ENCODE data around the gene COP1. TPM values are rescaled to one million over a fixed set of nuclear protein-coding genes. Genes with fewer than 3 reads are reported as not detected.

The COP1 gene
- total RNA-seq, 1 experiment from 2014 or later: 47.0 TPM

- CTCF ChIA-PET: interaction anchor here (0.7 kb wide), 2 partner anchors 30 to 163 kb away, joined by 3 read pairs; no protein-coding TSS in a partner anchor
- intact Hi-C loops (cut with micrococcal nuclease): loop anchor here (10.0 kb wide), 2 partner anchors 727 to 1197 kb away; no protein-coding TSS in a partner anchor
Observed at GRCh38 chr1:176201568-176201967, 5.5 kb downstream of the COP1 start.

DNA sequence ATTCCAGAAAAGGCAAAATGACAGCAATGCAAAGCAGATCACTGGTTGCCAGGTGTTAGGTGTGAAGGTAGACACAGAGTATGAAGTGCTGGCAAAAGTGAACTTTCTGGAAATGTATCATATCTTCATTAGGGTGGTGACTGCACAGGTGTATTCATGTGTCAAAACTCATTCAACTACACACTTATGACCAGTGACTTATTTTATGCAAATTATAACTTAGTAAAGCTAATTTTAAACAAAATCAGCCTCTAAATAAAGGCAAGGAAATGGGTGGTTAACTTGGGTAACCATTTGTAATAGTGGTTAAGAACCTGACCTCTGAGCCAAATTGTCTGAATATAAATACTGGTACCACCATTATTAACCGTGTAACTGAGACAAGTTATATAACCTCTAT, 7.4 kb downstream of the COP1 start:
- no peak for DNase-seq (ENCODE audit: unreplicated experiment)
- intact Hi-C loops (cut with micrococcal nuclease): loop anchor here (10.0 kb wide), 2 partner anchors 725 to 1195 kb away; no protein-coding TSS in a partner anchor

More at GRCh38 chr1:176201568-176201967, 5.5 kb downstream of the COP1 start:
- no peak for DNase-seq (ENCODE audit: unreplicated experiment)
- no peaks in the 10 kb centered on the region for H3K27me3 Mint-ChIP-seq (ENCODE audit: insufficient read depth, unreplicated experiment)
- POLR2A ChIA-PET: interaction anchor here (0.7 kb wide), 1 partner anchor 260 kb away, joined by 3 read pairs; no protein-coding TSS in a partner anchor
- TF ChIP-seq, protein P1, sequence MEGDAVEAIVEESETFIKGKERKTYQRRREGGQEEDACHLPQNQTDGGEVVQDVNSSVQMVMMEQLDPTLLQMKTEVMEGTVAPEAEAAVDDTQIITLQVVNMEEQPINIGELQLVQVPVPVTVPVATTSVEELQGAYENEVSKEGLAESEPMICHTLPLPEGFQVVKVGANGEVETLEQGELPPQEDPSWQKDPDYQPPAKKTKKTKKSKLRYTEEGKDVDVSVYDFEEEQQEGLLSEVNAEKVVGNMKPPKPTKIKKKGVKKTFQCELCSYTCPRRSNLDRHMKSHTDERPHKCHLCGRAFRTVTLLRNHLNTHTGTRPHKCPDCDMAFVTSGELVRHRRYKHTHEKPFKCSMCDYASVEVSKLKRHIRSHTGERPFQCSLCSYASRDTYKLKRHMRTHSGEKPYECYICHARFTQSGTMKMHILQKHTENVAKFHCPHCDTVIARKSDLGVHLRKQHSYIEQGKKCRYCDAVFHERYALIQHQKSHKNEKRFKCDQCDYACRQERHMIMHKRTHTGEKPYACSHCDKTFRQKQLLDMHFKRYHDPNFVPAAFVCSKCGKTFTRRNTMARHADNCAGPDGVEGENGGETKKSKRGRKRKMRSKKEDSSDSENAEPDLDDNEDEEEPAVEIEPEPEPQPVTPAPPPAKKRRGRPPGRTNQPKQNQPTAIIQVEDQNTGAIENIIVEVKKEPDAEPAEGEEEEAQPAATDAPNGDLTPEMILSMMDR (IDR thresholded peaks at IDR 0.05; ENCODE audit: unreplicated experiment): no peak
- no peak overlapping the region for H3K4me3 Mint-ChIP-seq (ENCODE audit: unreplicated experiment)
- H3K36me3 Mint-ChIP-seq (ENCODE audit: insufficient read depth, unreplicated experiment): no peaks in the 10 kb centered on the region
- no peaks in the 10 kb centered on the region for H3K9me3 Mint-ChIP-seq (ENCODE audit: unreplicated experiment)
- BruUV-seq (replicated peaks): no TSS peak
- H3K27ac Mint-ChIP-seq (ENCODE audit: low read depth, unreplicated experiment): no peak overlapping the region
- peaks cover 40% of the 10 kb centered on the region for H3K4me1 Mint-ChIP-seq (ENCODE audit: insufficient read depth, unreplicated experiment)

GRCh38 chr1:176198413-176198812, 8.7 kb downstream of the COP1 start:
- TF ChIP-seq, protein P1 (IDR thresholded peaks at IDR 0.05; ENCODE audit: unreplicated experiment): no peak
- Mint-ChIP-seq H3K27ac (ENCODE audit: low read depth, unreplicated experiment) (no peak overlapping the region), H3K27me3 (ENCODE audit: insufficient read depth, unreplicated experiment) (no peaks in the 10 kb centered on the region), H3K9me3 (ENCODE audit: unreplicated experiment) (no peaks in the 10 kb centered on the region), H3K4me1 (ENCODE audit: insufficient read depth, unreplicated experiment) (peaks cover 22% of the 10 kb centered on the region), H3K4me3 (ENCODE audit: unreplicated experiment) (no peak overlapping the region), H3K36me3 (ENCODE audit: insufficient read depth, unreplicated experiment) (no peaks in the 10 kb centered on the region)
- intact Hi-C loops (cut with micrococcal nuclease): no loop called here
- DNase-seq (ENCODE audit: unreplicated experiment): no peak
- POLR2A ChIA-PET: interaction anchor here (1.1 kb wide), 1 partner anchor 9 kb away, joined by 6 read pairs; no protein-coding TSS in a partner anchor
- no TSS peak for BruUV-seq (replicated peaks)
- CTCF ChIA-PET: interaction anchor here (0.5 to 0.7 kb wide), 2 partner anchors 174 to 1991 kb away, joined by 3 to 4 read pairs; no protein-coding TSS in a partner anchor

More for the DNA sequence above, 7.4 kb downstream of the COP1 start:
- H3K27me3 Mint-ChIP-seq (ENCODE audit: insufficient read depth, unreplicated experiment): no peaks in the 10 kb centered on the region
- H3K36me3 Mint-ChIP-seq (ENCODE audit: insufficient read depth, unreplicated experiment): no peaks in the 10 kb centered on the region
- H3K27ac Mint-ChIP-seq (ENCODE audit: low read depth, unreplicated experiment): no peak overlapping the region
- H3K4me3 Mint-ChIP-seq (ENCODE audit: unreplicated experiment): no peak overlapping the region
- peaks cover 28% of the 10 kb centered on the region for H3K4me1 Mint-ChIP-seq (ENCODE audit: insufficient read depth, unreplicated experiment)
- ChIA-PET POLR2A (interaction anchor here (0.7 kb wide), 1 partner anchor 601 kb away, joined by 5 read pairs; no protein-coding TSS in a partner anchor), CTCF (no interaction called here)
- no peaks in the 10 kb centered on the region for H3K9me3 Mint-ChIP-seq (ENCODE audit: unreplicated experiment)
- TF ChIP-seq, protein P1 (IDR thresholded peaks at IDR 0.05; ENCODE audit: unreplicated experiment): no peak
- BruUV-seq (replicated peaks): no TSS peak

GRCh38 chr1:176196728-176197127, 10.4 kb downstream of the COP1 start:
- H3K27me3 Mint-ChIP-seq (ENCODE audit: insufficient read depth, unreplicated experiment): no peaks in the 10 kb centered on the region
- no peak overlapping the region for H3K27ac Mint-ChIP-seq (ENCODE audit: low read depth, unreplicated experiment)
- CTCF ChIA-PET: interaction anchor here (0.6 to 3.3 kb wide), 3 partner anchors 11 to 1050 kb away, joined by 3 to 18 read pairs (median 3); no protein-coding TSS in a partner anchor
- DNase-seq (ENCODE audit: unreplicated experiment): no peak
- BruUV-seq (replicated peaks): no TSS peak
- intact Hi-C loops (cut with micrococcal nuclease): no loop called here
- TF ChIP-seq, protein P1 (IDR thresholded peaks at IDR 0.05; ENCODE audit: unreplicated experiment): no peak
- H3K36me3 Mint-ChIP-seq (ENCODE audit: insufficient read depth, unreplicated experiment): no peaks in the 10 kb centered on the region
- H3K4me1 Mint-ChIP-seq (ENCODE audit: insufficient read depth, unreplicated experiment): peaks cover 21% of the 10 kb centered on the region
- POLR2A ChIA-PET: interaction anchor here (0.7 to 2.6 kb wide), 3 partner anchors 9 to 11 kb away, joined by 3 to 13 read pairs (median 4); no protein-coding TSS in a partner anchor
- H3K9me3 Mint-ChIP-seq (ENCODE audit: unreplicated experiment): no peaks in the 10 kb centered on the region
- H3K4me3 Mint-ChIP-seq (ENCODE audit: unreplicated experiment): no peak overlapping the region
